ENCODE measurements around the gene IPCEF1. TPM values are rescaled to one million over a fixed set of nuclear protein-coding genes. Genes with fewer than 3 reads are reported as not detected.

Gene IPCEF1
- total RNA-seq, 2 experiments from 2014 or later = 42.9 to 46.4 TPM

DNA sequence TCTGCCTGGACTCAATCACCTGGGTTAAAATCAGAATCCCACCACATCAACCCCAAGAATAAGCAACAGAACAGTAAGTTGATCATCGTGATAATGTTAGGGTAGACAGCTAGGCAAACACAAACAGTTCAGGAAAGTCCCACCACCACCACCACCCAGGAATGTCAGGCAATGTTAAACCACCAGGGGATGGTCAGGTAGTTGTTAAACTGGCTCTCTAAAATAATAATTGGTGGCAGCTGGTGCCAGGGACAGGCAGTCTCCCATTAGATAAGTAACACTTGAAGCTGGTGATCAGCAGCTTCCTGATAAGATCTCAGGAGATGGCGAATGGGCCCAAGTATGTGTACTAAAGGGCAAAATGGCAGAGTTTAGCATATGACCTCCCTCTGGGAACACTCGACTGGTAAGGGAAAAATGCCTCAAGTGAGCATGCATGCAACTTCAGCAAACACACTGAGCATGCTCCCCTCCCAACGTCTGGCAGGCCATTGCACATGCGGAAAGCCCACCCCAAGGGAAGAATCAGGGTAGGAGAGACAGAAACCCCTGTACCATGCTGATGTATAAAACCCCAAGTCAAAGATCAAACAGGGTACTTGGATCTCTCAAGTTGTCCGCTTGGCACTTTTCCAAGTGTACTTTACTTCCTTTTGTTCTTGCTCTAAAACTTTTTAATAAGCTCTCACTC is 66.6 kb downstream of the IPCEF1 start:
- Mint-ChIP-seq H3K27ac (no peak overlapping the region), H3K4me3 (no peak overlapping the region), H3K36me3 (peaks cover 2% of the 10 kb centered on the region), H3K27me3 (peaks cover 5% of the 10 kb centered on the region), H3K4me1 (peaks cover 2% of the 10 kb centered on the region), H3K9me3 (peaks cover 1% of the 10 kb centered on the region)
- no peak for ATAC-seq (ENCODE audit: low read depth)
- POLR2A ChIA-PET = no interaction called here
- DNase-seq = no peak

GRCh38 chr6:154285826-154286225 is 70.8 kb downstream of the IPCEF1 start:
- DNase-seq = no peak
- POLR2A ChIA-PET = no interaction called here
- Mint-ChIP-seq H3K4me1 (no peaks in the 10 kb centered on the region), H3K4me3 (no peak overlapping the region), H3K9me3 (peaks cover 1% of the 10 kb centered on the region), H3K36me3 (peaks cover 2% of the 10 kb centered on the region), H3K27me3 (no peaks in the 10 kb centered on the region), H3K27ac (no peak overlapping the region)
- no peak for ATAC-seq (ENCODE audit: low read depth)

- DNase-seq (no peak), ATAC-seq (ENCODE audit: low read depth) (no peak)
- H3K4me1 Mint-ChIP-seq = no peaks in the 10 kb centered on the region
- peaks cover 1% of the 10 kb centered on the region for H3K9me3 Mint-ChIP-seq
- H3K4me3 Mint-ChIP-seq = no peak overlapping the region
- peaks cover under 1% of the 10 kb centered on the region for H3K36me3 Mint-ChIP-seq
- POLR2A ChIA-PET = no interaction called here
- H3K27ac Mint-ChIP-seq = no peak overlapping the region
- no peaks in the 10 kb centered on the region for H3K27me3 Mint-ChIP-seq
Measured at GRCh38 chr6:154284313-154284853, 72.2 kb downstream of the IPCEF1 start.

- POLR2A ChIA-PET = no interaction called here
- DNase-seq (no peak), ATAC-seq (ENCODE audit: low read depth) (no peak)
- no peak overlapping the region for H3K27ac Mint-ChIP-seq
- H3K9me3 Mint-ChIP-seq = peaks cover 1% of the 10 kb centered on the region
- H3K36me3 Mint-ChIP-seq = no peaks in the 10 kb centered on the region
- H3K27me3 Mint-ChIP-seq = peaks cover 2% of the 10 kb centered on the region
- H3K4me1 Mint-ChIP-seq = peaks cover 16% of the 10 kb centered on the region
- no peak overlapping the region for H3K4me3 Mint-ChIP-seq
Measured at GRCh38 chr6:154280521-154280920, 76.1 kb downstream of the IPCEF1 start.

DNA sequence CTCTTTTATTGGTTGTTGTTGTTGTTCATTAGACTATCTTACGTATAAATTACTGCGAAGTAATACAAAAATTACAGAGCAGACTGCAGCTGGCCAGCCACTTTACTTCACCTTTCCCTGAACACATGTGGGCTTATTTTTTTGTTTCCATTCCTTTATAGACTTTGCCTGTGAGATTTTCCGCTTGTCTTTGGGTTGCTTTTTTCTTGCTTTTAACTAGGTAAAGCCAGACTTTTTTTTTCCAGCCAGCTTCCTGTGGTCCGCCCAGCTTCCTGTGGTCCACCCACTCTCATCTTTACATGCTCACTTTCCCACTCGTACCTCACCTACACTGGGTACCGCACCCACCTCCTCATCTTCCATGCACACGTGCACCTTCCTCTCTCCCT is 79.0 kb downstream of the IPCEF1 start:
- POLR2A ChIA-PET = interaction anchor here (0.6 to 2.2 kb wide), 3 partner anchors 26 to 120 kb away, joined by 6 to 10 read pairs (median 7); no protein-coding TSS in a partner anchor
- peak overlapping the region; percentile 25 for H3K27ac Mint-ChIP-seq

GRCh38 chr6:154276810-154277628 is 79.6 kb downstream of the IPCEF1 start:
- POLR2A ChIA-PET = interaction anchor here (0.6 to 2.2 kb wide), 4 partner anchors 26 to 120 kb away, joined by 3 to 10 read pairs (median 6); no protein-coding TSS in a partner anchor
- ATAC-seq (ENCODE audit: low read depth) (peak; percentile 40), DNase-seq (no peak)
- H3K36me3 Mint-ChIP-seq = no peaks in the 10 kb centered on the region
- peak overlapping the region; percentile 25 for H3K27ac Mint-ChIP-seq
- H3K9me3 Mint-ChIP-seq = no peaks in the 10 kb centered on the region
- peaks cover 2% of the 10 kb centered on the region for H3K27me3 Mint-ChIP-seq
- H3K4me3 Mint-ChIP-seq = peak overlapping the region; percentile 67
- peaks cover 21% of the 10 kb centered on the region for H3K4me1 Mint-ChIP-seq

More for the DNA sequence above, 79.0 kb downstream of the IPCEF1 start:
- H3K9me3 Mint-ChIP-seq = no peaks in the 10 kb centered on the region
- ATAC-seq (ENCODE audit: low read depth) (peak; percentile 49), DNase-seq (no peak)
- H3K27me3 Mint-ChIP-seq = peaks cover 2% of the 10 kb centered on the region
- no peaks in the 10 kb centered on the region for H3K36me3 Mint-ChIP-seq
- peaks cover 21% of the 10 kb centered on the region for H3K4me1 Mint-ChIP-seq
- H3K4me3 Mint-ChIP-seq = peak overlapping the region; percentile 67

DNA sequence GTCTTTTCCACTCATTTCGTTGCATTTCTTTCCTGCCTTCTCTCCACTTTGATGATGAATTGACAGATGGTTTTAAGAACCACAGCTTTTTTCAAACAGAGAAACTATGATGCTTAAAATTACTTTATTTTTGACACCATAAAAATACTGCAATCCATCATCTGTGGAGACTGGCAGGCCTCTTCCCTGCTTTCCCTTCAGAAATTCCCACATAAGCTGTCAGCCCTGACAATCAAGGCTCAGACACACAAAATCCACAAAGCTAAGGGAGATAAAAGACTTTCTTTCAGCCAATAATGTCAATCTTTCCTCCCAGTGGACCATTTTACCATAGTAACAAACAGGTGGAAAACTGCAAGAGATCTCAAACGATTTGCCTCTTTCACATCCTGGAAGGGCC is 82.4 kb downstream of the IPCEF1 start:
- ATAC-seq (ENCODE audit: low read depth) (no peak), DNase-seq (no peak)
- Mint-ChIP-seq H3K4me3 (no peak overlapping the region), H3K36me3 (no peaks in the 10 kb centered on the region), H3K27ac (no peak overlapping the region), H3K4me1 (peaks cover 21% of the 10 kb centered on the region), H3K27me3 (peaks cover 2% of the 10 kb centered on the region), H3K9me3 (no peaks in the 10 kb centered on the region)
- POLR2A ChIA-PET = interaction anchor here (1.1 kb wide), 1 partner anchor 24 kb away, joined by 3 read pairs; no protein-coding TSS in a partner anchor

DNA sequence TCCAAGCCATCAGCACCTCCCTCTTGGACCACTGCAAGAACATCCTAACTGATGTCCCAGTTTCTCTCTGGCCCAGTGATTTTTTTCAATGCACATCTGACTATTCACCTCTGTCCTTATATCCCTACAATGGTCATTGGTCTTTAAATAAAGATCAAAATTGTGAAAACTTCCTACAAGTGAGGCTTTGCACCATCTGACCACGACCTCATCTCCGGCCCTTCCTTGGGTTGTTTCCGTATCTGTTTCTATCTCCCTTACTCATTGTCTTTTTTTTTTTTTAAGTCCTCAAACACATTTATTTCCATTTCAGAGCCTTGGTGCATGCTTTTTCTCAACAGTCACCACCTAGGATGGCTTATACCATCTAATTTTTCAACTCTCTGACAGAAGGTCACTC is 88.1 kb downstream of the IPCEF1 start:
- DNase-seq (no peak), ATAC-seq (ENCODE audit: low read depth) (no peak)
- H3K27me3 Mint-ChIP-seq = no peaks in the 10 kb centered on the region
- peaks cover 3% of the 10 kb centered on the region for H3K36me3 Mint-ChIP-seq
- no peak overlapping the region for H3K27ac Mint-ChIP-seq
- peaks cover 10% of the 10 kb centered on the region for H3K4me1 Mint-ChIP-seq
- H3K9me3 Mint-ChIP-seq = peaks cover 2% of the 10 kb centered on the region
- no peak overlapping the region for H3K4me3 Mint-ChIP-seq
- POLR2A ChIA-PET = no interaction called here

DNA sequence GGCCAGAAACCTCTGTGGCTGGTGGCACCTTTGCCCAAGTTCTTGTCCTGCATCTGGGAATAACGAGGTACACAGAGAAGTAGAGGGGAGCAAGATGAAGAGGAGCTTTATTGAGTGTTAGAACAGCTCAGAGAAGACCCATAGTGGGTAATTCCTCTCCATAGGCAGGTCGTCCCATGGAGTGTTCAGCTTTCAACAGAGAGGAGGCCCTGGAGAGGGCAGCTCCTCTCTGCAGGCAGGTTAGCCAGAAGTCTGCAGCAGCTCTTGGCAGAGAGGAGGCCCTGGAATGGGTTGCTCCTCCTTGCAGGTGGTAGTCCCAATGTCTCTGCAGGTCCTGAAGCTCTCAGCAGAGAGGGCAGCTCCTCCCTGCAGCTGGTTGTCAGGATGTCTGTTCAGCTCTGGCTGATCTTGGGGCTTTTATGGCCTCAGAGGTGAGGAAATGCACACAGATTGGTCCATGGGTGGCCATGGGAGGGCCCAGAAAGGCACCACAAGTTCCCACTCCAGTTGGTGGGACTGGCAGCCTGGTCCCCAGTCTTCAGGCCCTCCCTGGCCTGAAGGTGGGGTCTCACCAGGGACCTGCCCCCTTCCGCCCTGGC is 89.0 kb downstream of the IPCEF1 start:
- POLR2A ChIA-PET = interaction anchor here (0.7 to 2.0 kb wide), 4 partner anchors 11 to 110 kb away, joined by 3 to 6 read pairs (median 4); no protein-coding TSS in a partner anchor
- DNase-seq (peak; percentile 35), ATAC-seq (ENCODE audit: low read depth) (peak; percentile 77)
- H3K27ac Mint-ChIP-seq = no peak overlapping the region
- no peak overlapping the region for H3K4me3 Mint-ChIP-seq
- peaks cover 3% of the 10 kb centered on the region for H3K36me3 Mint-ChIP-seq
- H3K9me3 Mint-ChIP-seq = peaks cover 2% of the 10 kb centered on the region
- H3K27me3 Mint-ChIP-seq = no peaks in the 10 kb centered on the region
- H3K4me1 Mint-ChIP-seq = peaks cover 10% of the 10 kb centered on the region

GRCh38 chr6:154266560-154267099 is 90.0 kb downstream of the IPCEF1 start:
- POLR2A ChIA-PET = interaction anchor here (1.3 to 2.0 kb wide), 2 partner anchors 20 to 109 kb away, joined by 4 to 6 read pairs; no protein-coding TSS in a partner anchor
- no peak overlapping the region for H3K4me3 Mint-ChIP-seq
- peaks cover 10% of the 10 kb centered on the region for H3K4me1 Mint-ChIP-seq
- H3K36me3 Mint-ChIP-seq = peaks cover 3% of the 10 kb centered on the region
- H3K9me3 Mint-ChIP-seq = peaks cover 2% of the 10 kb centered on the region
- no peaks in the 10 kb centered on the region for H3K27me3 Mint-ChIP-seq
- DNase-seq = no peak
- H3K27ac Mint-ChIP-seq = no peak overlapping the region
- peak; percentile 37 for ATAC-seq (ENCODE audit: low read depth)

- DNase-seq (no peak), ATAC-seq (ENCODE audit: low read depth) (no peak)
- H3K27me3 Mint-ChIP-seq = no peaks in the 10 kb centered on the region
- peaks cover 7% of the 10 kb centered on the region for H3K36me3 Mint-ChIP-seq
- no peak overlapping the region for H3K27ac Mint-ChIP-seq
- H3K9me3 Mint-ChIP-seq = peaks cover 6% of the 10 kb centered on the region
- H3K4me3 Mint-ChIP-seq = no peak overlapping the region
- H3K4me1 Mint-ChIP-seq = peaks cover 18% of the 10 kb centered on the region
- POLR2A ChIA-PET = no interaction called here
Measured at GRCh38 chr6:154261688-154262397, 94.8 kb downstream of the IPCEF1 start.

DNA sequence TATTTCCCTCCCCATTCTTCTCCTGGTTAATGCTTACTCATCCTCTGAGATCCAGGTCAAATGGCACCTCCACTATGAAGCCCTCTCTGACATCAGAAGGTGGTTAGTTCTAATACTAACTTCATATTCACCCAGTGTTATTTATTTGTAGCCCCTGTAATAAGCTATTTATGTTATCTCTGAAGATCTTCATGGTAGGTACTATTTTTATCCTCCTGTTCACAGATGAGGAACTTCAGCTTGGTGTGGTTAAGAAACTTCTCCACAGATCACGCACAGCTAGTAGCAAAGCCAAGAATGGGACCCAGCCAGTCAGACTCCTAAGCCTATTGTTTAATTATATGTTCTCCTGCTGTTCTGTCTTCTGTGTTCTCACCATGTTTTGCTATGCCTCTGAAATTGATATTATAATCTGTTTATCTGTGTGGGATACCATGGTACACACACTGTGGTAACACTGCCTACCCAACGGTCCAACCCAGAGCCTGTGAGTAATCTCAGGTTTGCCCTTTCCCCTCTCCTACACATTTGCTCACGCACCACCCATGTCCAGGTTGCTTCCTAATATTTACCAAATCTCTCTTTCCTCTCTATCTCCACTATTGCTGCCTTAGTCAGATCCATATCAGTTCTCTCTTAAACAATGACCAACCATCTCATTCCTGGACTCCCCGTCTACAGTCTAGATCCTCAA is 98.4 kb downstream of the IPCEF1 start:
- Mint-ChIP-seq H3K27me3 (no peaks in the 10 kb centered on the region), H3K4me1 (peaks cover 18% of the 10 kb centered on the region), H3K9me3 (peaks cover 20% of the 10 kb centered on the region), H3K36me3 (peaks cover 26% of the 10 kb centered on the region), H3K27ac (peak overlapping the region; percentile 21), H3K4me3 (no peak overlapping the region)
- no peak for DNase-seq
- POLR2A ChIA-PET = no interaction called here
- peak; percentile 36 for ATAC-seq (ENCODE audit: low read depth)
